DMS153 treated with DMSO at 0.1 percent for 48 hours (cell line): ENCODE measurements around the gene UHRF1.
"Not testable (repeated sequence)": the region's sequence is repeated elsewhere in the genome, so short reads cannot be mapped to it uniquely, and the experiment has no call there.

ENCODE experiments used
- DNase-seq: peaks from one replicate; lab custom pipeline; 2025; ENCODE audit not compliant: unreplicated experiment; lab: John Stamatoyannopoulos, UW

Gene UHRF1

DNA sequence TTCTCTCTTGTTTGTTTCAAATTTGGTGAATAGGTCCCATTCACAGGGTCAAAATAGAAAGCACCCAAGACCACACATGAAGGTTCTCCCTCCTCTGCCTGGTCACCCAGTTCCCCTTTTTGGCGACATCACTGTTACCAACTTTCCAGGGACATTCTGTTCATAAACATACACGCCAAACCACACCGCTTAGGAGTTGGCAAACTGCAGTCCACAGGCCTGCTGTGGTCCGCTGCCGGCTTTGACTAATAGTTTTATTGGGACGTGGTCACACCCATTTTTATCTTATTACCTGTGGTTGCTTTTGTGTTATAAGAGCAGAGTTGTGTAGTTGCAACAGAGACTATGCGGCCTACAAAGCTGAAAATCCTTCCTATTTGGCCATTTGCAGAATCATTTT, 24.2 kb downstream of the UHRF1 start:
- DNase-seq: no peak

DNA sequence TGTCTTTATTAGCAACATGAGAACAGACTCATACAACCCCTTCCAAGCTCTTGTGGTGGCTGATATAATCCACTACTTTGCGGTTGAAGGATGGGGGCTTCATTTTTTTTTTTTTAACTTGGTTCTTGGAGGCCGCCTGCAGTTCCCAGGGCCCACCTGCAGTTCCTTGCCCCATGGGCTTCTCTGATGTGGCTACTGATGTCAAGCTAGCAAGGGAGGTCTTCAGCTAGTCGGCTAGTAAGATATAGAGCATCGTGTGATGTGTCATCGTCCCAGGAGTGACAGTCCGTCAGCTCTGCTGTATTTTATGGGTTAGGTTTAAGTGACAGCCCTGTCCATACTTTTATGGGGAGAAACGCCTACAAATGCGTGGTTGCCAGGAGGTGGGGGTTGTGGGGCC, 26.1 kb downstream of the UHRF1 start:
- DNase-seq: no peak

DNA sequence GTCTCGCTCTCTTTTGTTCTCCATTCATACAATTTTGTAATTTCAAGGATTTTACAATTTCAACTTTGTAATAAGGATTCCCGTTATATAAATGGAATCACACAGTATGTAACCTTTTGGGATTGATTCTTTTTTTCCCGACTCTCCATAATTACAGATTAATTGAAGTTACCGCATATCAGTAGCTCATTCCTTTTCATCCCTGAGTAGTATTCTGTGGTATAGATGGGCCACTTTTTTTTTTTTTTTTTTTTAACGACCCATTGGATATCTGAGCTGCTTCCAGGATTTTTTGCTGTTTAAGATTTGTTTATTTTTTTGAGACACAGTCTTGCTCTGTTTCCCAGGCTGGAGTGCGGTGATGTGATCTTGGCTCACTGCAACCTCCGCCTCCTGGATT, 27.8 kb downstream of the UHRF1 start:
- no peak for DNase-seq

DNA sequence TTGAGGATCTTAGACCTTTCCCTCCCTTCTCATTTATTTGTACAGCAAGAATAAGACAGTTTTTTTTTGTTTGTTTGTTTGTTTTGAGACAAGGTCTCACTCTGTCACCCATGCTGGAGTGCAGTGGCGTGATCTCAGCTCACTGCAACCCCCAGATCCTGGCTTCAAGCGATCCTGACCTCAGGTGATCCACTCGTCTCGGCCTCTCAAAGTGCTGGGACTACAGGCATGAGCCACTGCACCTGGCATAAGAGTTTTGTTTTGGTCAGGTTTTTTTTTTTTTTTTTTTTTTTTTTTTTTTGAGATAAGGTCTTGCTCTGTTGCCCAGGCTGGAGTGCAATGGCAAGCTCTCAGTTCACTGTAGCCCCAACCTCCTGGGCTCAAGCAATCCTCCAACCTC, 29.2 kb downstream of the UHRF1 start:
- DNase-seq: not testable (repeated sequence)

DNA sequence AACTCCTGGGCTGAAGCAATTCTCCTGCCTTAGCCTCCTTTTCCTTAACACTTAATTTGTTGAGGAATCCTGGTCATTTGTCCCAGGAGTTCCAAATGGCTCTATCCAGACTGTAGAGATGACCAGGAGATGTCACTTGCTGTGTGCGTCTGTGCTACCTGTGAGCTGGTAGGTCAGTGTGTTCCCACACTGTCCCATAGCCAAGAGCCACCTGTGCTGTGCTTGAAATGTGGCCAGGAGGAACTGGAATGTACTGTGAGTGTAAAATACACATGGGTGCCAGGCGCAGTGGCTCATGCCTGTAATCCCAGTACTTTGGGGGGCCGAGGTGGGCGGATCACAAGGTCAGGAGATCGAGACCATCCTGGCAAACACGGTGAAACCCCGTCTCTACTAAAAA, 30.2 kb downstream of the UHRF1 start:
- DNase-seq: no peak

DNA sequence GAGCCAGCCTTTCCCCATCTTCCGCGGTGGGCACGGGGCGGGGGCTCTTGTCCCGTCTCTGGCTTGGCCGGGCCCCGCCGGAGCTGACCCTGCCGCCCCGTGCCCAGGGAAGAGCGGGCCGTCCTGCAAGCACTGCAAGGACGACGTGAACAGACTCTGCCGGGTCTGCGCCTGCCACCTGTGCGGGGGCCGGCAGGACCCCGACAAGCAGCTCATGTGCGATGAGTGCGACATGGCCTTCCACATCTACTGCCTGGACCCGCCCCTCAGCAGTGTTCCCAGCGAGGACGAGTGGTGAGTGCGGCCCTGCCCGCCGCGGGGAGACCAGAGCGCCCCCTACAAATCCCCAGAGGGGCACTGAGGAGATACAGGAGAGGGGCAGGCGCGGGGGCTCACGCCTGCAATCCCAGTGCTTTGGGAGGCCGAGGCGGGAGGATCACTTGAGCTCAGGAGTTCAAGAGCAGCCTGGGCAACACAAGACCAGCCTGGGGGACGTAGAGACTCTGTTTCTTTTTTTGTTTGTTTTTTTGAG, 32.4 kb downstream of the UHRF1 start:
- DNase-seq: not testable (repeated sequence)

DNA sequence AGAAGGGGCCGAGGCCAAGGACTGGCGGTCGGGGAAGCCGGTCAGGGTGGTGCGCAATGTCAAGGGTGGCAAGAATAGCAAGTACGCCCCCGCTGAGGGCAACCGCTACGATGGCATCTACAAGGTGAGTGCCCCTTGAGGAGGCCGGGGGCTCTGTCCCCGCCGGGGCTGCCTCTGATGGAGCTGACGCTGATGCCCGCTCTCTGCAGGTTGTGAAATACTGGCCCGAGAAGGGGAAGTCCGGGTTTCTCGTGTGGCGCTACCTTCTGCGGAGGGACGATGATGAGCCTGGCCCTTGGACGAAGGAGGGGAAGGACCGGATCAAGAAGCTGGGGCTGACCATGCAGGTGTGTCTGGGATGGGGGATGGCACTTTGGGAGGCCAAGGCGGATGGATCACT, 41.3 kb downstream of the UHRF1 start:
- not testable (repeated sequence) for DNase-seq

DNA sequence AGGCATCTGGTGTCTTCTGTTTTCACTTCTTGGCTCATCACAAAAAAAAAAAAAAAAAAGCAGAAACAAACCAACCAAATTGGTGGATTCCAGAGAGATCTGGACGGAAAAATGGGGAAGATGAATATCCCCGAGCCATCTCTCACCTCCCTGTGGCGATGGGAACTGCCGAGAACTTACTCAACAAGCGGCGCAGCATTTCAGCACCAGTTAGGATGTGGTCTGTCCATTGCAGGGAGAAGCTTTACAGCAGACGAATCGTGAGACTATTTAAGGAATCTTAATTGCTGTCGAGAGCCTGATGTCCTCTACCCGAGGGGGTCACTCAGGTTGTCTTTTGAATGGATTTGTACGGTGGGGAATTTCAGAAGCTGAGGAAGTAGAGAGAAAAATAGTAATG, 42.4 kb downstream of the UHRF1 start:
- no peak for DNase-seq

DNA sequence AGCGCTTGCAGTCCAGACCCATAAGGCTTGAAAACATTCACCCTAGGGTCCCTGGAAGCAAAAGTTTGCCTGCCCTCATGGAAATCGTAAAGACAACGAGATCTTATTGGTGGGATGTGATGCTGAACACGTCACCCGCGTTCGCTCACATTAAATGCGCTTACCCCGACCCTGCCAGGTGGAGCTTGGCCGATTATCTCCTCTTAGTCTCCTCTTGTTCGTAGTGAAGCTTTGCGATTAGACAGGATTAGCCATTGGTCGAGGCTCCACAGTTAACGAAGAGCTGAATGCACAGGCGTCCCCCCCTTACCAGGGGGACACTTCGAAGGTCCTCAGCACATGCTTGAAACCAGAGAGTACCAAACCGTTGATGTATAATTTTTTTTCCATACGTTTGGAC, 43.6 kb downstream of the UHRF1 start:
- no peak for DNase-seq

DNA sequence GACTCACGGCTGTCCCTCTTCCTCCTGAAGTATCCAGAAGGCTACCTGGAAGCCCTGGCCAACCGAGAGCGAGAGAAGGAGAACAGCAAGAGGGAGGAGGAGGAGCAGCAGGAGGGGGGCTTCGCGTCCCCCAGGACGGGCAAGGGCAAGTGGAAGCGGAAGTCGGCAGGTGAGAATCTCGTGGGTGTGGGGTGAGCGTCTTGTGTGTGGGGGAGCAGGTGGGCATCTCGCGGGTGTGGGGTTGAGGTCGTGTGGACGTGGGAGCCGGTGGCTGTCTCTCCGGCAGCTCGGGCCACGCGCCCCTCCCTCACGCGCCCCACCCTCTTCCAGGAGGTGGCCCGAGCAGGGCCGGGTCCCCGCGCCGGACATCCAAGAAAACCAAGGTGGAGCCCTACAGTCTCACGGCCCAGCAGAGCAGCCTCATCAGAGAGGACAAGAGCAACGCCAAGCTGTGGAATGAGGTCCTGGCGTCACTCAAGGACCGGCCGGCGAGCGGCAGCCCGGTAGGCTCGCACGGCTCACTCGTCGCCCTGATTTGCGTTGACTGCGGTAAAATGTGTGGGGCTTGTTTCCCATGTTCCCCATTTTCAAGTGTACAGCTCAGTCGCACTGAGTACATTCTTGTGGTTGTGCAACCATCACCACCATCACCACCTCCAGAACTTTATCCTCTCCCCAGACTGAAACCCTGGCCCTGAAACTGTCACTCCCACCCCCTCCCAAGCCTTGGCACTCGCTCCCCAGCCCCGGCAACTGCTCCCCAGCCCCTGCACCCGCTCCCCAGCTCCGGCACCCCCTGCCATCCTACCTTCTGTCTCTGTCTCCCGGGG, 45.2 kb downstream of the UHRF1 start:
- DNase-seq: not testable (repeated sequence)

DNA sequence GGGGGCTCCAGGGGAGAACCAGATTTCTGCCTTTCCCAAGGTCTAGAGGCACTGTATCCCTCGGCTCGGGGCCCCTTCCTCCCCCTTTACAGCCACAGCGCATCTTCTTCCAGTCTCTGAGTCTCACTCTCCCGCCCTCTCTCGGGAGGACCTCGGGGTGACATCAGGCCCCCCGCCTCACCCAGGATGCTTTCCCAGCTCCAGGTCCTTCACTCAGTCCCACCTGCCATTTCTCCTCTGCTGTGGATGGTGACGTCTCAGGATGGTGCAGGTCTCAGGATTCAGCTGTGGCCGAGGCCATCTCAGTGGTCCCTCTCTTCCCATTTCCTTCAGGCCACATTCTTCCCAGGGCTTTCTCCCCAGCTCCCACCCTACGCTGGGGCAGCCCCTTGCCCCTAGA, 46.0 kb downstream of the UHRF1 start:
- no peak for DNase-seq

DNA sequence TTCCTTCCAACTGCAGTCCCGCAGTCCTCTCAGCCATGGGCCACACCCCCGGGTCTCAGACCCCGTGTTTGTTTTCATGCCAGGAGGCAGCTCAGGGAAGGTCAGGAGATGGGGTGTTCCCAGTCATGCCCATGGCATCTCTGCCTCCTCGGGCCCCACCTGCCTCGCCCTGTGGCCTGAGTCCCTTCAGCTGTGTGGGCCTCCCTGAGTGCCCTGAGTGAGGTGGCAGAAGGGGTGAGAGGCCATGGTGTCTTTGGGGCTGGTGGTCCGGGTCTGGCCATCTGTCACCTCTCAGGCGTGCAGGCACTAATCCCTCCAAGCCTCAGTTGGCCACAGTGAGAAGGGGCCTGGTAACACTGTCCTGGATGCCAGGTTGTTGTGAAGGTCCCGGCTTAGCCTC, 48.7 kb downstream of the UHRF1 start:
- DNase-seq: no peak

DNA sequence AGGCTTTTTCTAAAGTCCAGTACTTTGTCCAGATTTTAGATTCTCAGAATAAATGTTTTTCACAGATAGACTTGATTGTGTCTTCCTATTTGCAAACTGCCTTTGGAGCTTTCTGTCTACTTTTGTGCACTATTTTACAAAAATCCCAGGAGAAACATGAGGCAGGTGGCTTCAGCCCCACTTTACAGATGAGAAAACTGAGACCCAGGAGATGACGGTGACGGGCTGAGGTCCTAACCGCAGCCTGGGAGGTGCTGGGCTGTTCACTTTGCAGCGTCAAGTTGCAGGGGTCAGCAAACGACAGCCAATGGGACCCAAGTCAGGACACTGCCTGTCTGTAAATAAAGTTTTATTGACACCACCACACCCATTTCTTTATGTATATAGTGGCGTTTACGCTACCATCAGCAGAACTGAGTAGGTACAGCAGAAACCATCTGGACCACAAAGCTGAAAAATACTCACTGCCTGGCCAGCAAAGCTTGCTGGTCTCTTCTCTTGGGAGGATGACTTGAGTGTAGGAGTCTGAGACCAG, 52.9 kb downstream of the UHRF1 start:
- no peak for DNase-seq

DNA sequence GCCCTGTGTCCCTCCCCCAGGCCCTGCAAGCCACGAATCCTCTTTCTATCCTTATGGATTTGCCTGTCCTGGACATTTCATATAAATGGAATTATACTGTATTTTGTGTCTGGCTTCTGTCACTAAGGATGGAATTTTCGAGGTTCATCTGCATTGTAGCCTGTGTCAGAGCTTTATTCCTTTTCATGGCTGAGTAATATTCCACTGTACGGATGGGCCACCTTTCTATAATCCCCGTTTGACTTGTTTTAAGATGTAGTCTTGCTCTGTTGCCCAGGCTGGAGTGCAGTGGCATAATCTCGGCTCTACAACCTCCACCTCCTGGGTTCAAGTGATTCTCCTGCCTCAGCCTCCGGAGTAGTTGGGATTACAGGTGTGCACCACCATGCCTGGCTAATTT, 55.8 kb downstream of the UHRF1 start:
- DNase-seq: no peak

DNA sequence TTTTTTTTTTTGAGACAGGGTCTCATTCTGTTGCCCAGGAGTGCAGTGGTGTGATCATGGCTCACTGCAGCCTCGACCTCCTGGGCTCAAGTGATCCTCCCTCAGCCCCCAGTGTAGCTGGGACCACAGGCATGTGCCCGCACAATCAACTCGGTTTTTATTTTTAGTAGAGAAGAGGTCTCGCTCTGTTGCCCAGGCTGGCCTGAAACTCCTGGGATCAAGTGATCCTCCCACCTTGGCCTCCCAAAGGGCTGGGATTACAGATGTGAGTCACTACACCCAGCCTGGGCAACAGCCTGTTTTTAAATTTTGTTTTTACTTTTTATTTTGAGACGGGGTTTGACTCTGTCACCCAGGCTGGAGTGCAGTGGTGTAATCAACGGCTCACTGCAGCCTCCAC, 57.3 kb downstream of the UHRF1 start:
- DNase-seq: no peak

DNA sequence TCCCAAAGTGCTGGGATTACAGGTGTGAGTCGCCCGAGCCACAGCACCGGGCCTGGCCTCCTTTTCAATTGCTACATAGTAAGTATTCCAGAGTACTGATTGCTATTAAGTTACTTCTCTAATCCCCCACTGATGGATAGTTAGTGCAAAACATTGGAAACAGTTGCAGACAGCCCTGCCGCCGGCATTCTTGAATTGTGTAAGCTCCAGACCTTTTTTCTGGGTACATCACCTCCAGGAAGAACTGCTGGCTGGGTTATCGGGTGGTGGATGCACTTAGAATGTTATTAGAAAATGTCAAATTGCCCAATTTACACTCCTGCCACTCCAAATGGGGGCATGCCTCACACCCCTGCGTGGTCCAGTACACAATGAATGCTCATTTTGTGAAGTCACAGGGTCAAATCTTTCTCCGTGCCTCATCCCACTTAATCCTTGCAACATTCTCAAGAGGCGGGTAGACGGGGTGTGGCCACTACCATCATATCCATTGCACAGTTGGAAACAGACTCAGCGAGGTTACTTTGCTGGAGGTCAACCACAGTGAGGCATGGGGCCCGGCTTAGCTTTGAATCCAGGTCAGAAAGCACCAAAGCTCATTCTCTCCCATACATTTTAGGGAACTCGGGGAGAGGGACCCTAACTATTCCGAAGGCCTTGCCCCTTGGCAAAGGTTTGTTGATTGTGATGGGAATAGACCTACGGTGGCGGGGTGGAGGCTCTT, 58.6 kb downstream of the UHRF1 start:
- DNase-seq: no peak

DNA sequence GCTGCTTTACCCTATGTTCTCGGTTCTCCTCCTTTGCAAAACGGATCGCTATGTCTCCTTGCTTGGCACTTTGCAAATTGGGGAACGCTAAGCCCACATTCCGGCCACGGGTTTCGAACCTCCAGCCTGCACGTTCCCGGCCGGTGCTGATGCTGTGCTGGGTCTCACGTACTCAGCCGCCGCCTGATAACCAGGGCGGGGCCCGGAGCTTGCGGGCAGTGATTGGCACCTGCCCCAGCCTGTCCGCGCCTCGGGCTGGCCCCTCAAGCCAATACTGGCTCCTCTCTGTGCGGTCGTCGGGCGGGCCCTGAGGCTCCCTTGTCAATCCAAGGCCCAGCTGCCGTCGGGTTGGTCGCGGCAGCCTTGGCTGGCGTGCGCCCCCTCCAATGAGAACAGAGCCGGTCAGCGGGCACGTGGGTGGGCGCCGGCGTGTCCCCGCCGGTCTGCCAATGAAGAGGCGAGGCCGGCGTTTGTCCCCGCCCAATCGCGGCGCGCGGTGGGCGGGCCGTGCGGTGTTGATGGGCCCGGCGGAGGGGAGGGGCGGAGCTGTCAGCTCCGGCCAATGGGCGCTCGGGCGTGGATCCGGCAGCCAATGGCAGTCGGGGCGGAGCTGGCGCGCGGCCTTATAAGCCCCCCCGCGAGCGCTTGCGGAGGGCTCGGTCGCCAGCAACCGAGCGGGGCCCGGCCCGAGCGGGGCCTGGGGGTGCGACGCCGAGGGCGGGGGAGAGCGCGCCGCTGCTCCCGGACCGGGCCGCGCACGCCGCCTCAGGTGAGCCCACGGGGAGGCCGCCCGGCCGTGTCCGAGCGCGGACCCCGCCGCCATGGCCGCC, 59.4 kb downstream of the UHRF1 start, which contains the start of gene KDM4B:
KDM4B (plus strand) TSS at position 652 of the 830 bp plus-strand sequence. CDS start 63,778 bp downstream, outside the sequence.
- DNase-seq: peak; percentile 100

DNA sequence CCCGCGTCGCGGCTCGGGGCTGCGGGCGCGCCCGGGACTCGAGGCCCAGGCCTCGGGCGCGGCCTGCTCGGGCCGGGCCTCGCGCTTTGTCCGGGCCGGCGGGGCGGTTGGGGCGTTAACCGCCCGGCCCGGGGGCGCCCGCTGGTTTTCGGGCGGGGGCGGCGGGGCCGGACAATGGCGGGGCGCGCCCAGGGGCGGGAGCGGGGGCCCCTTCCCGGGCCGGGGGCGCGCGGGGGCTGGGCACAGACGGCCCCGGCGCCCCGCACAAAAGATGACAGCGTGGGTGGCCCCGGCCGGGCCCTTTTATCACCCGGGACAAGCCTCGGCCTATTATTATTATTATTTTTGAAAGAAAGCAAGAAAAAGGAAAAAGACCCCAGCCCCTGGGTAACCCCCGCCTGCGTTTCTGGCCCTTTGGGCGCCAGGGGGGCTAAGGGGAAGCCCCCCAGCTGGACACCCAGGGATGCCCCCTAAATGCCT, 60.0 kb downstream of the UHRF1 start:
- no peak for DNase-seq

DNA sequence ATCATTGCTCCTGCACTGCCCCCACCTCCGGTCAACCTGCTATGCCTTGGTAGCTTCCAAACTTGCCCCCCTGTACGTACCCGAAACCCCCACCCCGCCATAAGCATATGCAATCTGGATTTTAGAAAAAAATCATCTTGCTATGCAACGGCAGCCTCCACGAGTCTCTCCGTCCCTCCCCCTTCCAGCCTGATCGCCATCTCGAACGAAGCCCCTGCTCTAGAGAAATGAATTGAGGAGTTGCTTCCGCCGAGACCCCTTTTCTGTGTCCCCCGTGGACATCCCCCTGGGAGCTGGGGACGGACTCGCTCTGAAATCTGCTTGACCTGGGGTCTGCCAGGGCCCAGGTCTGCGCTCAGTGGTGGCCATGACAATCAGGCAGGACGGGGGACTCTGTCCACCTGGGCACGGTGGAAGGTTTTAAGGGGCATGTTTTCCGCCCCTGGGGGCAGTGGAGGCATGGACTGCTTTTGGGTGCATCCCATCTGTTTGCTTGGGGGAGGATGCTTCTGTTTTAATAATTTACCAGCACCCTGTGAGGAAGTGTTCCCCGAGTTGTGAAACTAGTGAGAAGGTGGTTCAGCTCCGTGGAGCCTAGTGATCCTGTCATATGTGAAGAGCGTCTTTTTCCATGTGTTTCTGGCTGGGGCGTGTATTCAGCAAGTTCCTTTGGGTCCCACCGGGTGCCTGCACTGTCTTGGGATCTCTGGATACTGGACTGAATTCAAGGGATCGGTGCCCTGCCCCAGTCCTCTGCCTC, 60.7 kb downstream of the UHRF1 start:
- no peak for DNase-seq
